Astrocyte (in vitro differentiated cells and primary cell): ENCODE results near the gene GIMAP1.

Experiments used
- EZH2 ChIP-seq: IDR thresholded peaks from 2 replicates; pipeline ENCODE4 v1.6.1; 2012; ENCODE audit warnings: mild to moderate bottlenecking, low read length, inconsistent platforms; ENCODE audit not compliant: insufficient read depth
- TF ChIP-seq, protein P1 (sequence below): IDR thresholded peaks from 2 replicates; pipeline ENCODE4 v1.5.1; 2011; ENCODE audit warnings: low read depth, mild to moderate bottlenecking, inconsistent platforms, low read length, moderate library complexity; ENCODE audit not compliant: insufficient read depth

DNA sequence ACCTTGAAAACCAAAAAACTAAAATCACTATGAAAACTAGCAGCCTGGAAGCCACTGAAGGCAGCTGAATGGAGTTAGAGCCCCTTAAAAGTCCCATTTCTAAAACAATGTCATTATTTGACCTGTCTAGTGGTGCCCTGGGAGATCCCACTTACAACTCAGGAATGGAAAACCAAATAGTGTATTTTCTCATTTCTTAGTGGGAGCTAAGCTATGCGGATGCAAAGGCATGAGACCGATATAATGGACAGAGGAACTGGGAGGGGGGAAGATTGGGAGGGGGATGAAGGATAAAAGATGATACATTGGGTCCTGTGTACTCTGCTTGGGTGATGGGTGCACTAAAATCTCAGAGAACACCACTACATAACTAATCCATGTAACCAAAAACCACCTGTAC lies 40.7 kb upstream of the GIMAP1 start:
- TF ChIP-seq, protein P1, sequence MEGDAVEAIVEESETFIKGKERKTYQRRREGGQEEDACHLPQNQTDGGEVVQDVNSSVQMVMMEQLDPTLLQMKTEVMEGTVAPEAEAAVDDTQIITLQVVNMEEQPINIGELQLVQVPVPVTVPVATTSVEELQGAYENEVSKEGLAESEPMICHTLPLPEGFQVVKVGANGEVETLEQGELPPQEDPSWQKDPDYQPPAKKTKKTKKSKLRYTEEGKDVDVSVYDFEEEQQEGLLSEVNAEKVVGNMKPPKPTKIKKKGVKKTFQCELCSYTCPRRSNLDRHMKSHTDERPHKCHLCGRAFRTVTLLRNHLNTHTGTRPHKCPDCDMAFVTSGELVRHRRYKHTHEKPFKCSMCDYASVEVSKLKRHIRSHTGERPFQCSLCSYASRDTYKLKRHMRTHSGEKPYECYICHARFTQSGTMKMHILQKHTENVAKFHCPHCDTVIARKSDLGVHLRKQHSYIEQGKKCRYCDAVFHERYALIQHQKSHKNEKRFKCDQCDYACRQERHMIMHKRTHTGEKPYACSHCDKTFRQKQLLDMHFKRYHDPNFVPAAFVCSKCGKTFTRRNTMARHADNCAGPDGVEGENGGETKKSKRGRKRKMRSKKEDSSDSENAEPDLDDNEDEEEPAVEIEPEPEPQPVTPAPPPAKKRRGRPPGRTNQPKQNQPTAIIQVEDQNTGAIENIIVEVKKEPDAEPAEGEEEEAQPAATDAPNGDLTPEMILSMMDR = no peak
- TF ChIP-seq EZH2 = no peak
